Epithelial cell of prostate (primary cell): ENCODE results near the gene MAPK9.
"Not testable (repeated sequence)": the region's sequence is repeated elsewhere in the genome, so short reads cannot be mapped to it uniquely, and the experiment has no call there.

ENCODE experiments used
- DNase-seq: peaks from one replicate; pipeline ENCODE4 v3.0.0-alpha.2; 2011; ENCODE audit warnings: low read depth, low spot score
- H3K27ac ChIP-seq: fragments of 450-650 bp; 2 replicates; pipeline ENCODE4 v1.5.1; 2017; ENCODE audit warnings: mild to moderate bottlenecking

The MAPK9 gene

DNA sequence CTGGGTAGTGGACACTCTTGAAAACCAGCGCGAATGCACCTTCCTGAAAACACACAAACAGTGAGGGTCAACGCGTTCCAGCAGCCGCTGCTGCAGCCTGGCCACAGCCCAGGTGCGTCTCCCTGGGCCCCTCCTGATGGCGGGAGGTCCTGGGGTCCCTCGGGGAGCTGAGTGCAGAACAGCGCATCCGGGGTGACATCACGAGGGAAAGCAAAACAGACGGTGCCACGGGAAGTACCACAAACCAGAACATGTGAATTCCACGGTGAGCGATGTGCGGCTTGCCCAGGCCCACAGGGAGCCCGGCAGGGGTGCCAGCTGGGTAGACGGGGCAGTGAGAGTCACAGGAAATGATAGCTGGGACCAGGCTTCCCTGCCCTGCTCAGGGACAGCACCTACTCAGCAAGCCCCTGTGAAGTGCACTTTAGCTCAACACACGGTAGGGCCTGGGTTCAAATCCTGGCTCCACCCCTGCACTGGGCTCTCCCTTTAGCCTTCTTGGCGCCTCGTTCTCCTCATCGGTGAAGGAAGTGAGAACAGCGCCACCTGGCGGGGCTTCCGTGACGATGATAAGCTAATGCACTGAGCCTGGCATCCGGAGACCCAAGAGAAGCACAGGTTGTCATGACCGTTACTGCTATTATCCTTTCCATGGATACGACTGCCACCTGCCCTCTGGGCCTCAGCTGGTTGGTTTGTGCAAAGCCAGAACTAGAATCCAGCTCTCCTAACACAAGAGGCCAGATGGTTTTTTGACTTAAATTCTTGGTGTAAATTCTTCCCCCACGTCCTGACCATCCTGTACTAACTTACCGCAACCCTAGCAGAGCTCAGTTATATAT is 36.6 kb upstream of the MAPK9 start:
- DNase-seq, result no peak
- H3K27ac ChIP-seq, result no peak overlapping the region

DNA sequence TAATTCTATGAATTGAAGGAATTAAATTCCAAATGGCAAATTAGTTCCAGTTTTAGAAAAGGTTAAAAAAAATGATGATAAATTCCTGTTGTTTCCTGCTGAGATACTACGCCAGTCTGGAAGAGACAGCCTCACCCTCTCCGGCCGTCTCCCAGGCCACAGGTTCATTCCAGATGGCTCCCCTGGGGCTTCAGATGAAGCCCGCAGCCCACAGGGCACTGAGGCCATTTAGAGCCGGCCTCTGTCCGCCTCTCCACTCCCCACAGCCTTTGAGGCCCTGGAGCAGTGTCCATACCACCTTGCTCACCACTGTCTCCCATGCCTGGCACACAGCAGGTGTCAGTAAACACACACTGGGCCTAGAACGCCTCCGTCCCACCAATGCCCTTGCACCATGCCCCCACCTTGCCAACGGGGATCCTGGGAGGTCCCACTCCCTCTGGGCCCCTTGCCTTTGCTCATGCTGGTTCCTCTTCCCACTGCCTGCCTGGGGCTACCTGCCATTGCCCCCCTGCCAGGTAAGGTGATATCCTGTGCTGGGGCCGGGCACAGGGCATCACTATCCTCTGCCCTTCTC is 35.2 kb upstream of the MAPK9 start:
- DNase-seq, result no peak
- H3K27ac ChIP-seq, result no peak overlapping the region

DNA sequence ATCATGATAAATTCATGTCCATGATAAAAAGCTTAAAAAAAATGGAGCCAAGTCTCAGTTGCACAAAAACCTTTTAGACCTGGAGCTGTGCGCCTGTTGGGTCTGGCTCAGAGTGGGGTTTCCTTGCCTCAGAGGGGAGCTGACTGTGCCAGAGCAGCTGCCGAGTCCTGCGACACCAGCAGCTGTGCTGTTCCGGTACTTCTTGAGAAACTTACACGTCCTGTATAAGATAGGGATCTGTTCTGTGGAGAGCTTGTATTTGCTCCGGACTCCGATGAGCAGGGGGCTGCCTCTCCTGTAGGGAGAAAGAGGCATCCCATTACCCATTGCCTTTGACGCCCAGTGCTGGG is 32.7 kb upstream of the MAPK9 start:
- no peak for DNase-seq
- H3K27ac ChIP-seq, result no peak overlapping the region

DNA sequence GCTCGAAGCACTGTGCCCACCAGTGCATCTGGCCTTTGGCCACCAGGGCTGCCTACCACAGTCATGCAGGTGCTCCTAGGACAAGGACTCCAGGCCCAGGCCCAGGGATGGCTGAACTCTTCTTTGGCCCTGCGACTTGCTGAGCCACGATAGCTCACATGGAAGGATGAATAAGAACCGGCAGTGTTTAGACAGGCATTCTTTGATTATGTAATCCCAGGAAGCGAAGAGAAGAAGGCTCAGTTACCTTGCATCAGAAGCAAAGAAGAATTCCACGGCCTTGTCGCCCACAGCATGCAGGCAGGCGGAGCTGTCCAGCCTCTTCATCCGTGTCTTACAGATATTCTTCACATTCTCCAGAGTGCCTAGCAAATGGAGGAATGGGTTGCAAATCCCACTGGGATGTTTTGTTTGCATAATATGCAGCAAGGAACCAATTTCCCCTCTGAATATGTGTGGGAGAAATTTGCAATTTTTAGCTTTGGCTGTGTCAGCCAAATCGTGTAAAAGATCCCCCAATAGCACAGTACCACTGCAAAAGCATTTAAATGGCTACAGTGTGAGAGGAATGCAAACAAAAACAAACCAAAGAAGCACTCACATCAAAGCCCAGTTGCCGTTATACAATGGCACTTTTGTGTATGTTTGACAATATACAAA is 32.2 kb upstream of the MAPK9 start:
- peak; percentile 16 for DNase-seq
- H3K27ac ChIP-seq, result no peak overlapping the region

DNA sequence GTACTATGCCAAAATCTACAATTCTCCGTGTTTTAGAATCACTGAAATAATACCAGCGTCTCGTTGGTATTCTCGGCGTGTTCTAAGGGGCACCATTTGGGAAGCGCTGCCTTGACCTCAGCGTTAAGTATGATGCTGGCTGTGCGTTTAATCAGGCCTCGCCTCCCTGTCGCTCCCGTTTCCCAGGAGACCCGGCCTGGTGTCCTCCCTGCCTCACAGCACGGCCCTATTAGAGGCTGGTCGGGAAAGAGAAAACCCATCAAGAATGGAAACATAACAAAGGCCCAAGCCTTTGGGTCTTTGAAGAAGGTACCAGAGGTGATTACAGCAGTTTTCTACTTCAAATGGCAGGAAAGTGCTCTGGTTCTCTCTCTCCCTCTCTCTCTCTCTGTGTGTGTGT is 31.3 kb upstream of the MAPK9 start:
- no peak overlapping the region for H3K27ac ChIP-seq
- DNase-seq, result no peak

DNA sequence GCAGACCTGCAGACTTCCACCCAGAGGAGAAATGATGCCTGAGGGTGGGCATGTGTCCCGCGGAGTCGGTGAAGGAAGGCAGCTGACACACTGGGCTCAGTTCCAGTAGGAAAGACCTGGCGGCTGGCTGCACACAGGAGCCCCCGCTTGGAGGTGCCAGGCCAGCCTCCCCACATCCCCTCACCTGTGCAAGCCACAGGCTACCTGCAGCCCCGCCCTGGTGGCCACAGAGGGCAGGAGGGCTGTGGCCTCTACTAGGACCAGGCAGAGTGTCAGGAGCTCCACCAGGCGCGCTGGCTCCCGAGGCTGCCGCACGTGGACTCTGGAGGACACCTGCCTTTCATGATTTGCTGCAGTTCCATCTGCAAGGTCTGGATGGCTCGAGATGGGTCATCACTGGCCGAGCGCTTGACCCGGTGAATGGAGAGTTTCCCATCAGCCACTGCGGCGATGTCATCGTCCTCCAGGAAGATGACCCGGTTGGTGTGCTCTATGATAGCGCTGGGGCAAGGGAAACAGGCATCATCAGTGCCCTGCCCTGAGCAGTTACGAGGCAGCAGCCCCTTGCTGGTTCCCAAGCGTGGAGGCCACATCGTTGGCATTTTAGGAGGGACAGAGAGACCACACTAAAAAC is 26.7 kb upstream of the MAPK9 start:
- H3K27ac ChIP-seq, result no peak overlapping the region
- DNase-seq, result no peak

DNA sequence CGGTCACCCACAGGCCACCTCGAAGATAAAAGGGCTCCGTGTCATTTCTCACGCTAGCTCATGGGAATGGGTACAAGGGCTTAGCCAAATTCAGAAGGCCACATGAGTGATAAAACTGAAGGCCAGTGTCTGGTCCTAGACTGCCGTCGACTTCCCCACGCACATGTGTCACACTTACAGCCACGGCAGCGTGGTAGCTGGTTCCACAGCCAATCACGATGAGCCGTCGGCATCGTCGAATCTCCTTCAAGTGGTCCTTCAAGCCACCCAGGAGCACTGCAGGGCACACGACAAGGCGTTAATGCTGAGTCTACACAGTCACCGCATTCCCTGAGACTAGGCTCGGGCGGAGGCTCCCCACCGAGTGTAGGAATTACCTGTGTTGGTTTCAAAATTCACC is 24.7 kb upstream of the MAPK9 start:
- H3K27ac ChIP-seq, result no peak overlapping the region
- no peak for DNase-seq

DNA sequence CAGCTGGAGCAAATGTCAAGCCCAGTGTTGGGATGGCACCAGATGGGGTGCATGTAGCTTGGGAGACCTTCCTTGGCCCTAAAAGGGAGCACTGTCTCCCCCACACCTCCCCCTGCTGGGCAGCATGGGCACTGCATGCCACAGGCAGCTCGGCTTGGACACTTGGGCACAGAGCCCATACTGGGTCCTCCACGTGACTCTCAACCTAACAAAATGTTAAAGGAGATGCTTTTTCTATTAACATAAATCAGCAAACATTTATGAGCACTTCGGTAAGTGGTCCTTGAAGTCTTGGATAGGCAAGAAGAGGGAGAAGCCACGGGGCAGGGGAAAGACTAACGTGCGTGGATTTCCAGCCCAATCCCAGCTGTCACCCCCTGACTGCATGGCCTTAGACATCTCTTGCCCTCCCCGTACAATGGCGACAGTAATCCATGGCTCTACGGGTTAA is 23.9 kb upstream of the MAPK9 start:
- no peak for DNase-seq
- no peak overlapping the region for H3K27ac ChIP-seq

DNA sequence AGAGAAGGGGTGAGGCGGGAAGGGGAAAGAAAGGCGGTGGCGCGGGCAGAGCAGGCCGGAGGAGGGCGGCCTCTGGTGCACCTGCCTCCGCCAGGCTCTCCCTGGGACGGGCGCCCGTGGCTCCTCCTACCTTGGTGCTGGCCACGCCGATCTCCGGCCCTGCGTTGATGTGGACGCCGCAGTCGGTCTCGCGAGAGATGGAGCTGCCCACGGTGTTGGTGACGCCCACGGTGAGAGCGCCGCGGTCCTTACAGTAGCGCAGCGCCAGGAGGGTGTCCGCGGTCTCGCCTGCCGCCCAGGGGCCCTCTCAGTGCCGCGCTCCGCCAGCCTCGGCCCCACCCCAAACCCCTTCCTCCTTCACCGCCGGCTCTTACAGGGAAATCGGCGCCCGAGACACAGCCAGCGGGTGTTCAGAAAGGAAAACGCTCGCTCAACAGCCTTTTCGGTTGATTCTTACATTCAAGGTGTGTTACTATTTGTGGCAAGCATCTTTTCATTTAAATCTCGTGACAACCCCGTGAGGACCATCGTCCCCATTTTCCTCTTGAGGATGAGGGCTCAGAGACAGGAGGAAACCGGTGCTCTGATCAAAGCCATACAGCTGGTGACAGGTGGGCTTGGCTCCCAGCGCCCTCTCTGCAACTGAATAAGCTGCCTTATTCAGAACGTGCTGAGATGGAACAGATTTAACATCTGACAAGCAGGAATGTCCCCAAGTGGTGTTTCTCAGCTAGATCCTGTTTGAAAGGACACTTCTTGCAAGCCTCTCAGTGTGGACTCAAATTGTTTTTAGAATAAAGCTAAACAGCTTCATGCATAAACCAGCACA is 22.0 kb upstream of the MAPK9 start:
- DNase-seq, result no peak
- no peak overlapping the region for H3K27ac ChIP-seq

DNA sequence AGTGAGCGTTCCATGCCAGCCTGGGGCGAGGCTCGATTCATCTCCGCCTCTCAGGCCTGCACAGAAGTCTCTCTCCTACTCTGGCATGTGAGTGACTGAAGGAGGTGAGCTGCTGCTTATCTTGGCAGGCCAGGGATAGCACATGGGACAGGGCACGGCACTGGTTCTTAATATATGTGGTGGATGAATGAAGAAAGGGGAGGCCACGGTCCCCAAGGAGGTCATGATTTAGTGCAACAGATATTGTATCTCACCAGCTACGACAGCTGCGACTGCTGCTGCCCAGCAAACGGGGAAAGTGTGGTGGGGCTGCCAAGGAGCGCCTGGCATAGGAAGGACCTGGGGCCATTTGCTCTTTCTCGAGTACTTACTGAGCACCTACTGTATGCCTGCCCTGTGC is 19.3 kb upstream of the MAPK9 start:
- H3K27ac ChIP-seq, result no peak overlapping the region
- DNase-seq, result no peak

DNA sequence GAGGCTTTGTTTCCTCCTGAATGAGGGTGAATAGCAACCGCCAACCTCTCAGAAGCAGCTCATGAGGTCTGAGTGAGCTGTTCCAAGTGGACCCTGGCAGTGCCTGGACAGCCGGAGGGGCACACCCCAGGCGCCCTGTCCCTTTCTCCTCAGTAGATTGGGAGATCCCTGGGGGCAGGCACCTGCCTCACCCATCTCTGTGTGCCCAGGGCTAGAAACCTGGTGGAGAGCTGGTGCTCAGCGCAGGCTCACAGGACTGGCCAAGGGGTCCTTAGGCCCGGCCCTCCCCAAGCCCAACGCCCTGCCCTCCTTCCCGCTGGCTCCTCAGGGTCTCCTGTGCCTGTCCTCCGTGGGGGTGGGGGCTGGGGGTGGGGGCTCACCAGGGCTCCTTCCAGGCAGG is 14.9 kb upstream of the MAPK9 start:
- H3K27ac ChIP-seq, result no peak overlapping the region
- no peak for DNase-seq

DNA sequence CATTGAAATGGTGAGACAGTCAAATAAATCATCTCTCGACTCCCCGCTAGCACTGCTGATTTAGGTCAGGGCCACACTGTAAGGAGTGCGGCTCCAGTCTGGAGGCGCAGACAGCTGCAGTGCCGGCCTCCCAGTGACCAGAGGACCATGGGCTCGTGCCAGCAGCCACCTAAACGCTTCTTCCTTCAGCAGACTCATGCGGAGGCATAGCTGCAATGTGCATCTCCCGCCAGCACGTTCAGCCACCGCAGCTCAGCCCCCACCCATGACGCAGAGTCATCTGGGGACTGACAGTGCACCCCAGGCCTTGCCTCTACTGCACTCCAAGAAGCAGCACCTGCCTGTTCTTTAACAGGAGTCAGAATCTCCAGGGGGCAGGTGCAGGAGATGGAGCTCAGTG is 13.6 kb upstream of the MAPK9 start:
- H3K27ac ChIP-seq, result no peak overlapping the region
- no peak for DNase-seq

DNA sequence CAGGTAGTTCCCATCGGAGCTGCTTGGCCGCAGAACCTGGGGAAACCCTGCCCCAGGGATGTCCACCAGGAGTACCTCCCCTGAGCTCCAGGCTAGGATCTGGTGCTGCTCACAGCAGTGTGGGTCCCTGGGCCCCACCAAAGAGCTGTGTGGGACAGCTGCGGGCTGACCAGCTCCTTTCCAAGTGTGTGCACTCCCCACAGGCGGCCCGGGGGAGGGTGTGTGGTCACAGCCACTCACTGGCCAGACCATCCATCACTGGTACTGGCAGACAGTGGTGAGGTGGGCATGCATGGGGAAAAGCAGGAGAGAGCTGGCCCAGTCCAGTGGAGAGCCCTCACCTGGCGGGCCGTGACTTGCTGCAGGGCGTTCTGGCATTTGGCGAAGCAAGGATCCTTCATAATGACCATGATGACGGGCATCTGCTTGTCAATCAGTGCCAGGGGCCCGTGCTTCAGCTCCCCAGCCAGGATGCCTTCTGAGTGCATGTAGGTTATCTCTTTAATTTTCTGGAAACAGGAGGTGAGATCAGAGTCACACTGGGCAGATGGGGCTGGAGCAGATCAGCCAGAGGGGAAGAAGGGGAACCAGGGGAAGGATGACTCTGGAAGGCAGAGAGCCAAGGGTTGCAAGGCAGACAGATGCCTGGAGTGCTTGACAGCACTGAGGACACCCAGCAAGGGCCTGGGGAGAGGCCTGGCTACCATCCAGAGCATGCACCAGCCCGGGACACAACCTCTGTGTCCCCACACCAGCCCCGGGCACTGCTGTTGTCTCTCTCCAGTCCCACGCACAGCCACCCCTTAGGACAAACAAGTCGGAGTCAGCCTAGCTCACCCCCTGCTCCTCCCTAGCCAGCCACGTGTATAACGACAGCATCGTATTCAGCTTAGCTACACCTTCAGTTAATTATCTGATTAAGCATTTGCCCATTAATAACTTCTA is 12.8 kb upstream of the MAPK9 start:
- no peak for DNase-seq
- H3K27ac ChIP-seq, result no peak overlapping the region

DNA sequence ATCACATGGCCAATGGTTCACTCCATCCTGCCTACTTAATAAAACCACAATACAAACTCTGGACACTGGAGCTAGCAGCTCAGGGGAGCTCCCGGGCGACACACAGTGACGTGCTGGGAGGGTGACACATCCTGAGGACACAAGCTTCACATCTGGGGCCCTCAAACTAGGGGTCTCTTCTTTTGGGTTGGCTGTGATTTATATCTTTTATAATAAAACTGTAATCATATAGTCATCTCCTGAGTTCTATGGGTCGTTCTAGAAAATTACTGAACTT is 12.1 kb upstream of the MAPK9 start:
- H3K27ac ChIP-seq, result no peak overlapping the region
- no peak for DNase-seq

DNA sequence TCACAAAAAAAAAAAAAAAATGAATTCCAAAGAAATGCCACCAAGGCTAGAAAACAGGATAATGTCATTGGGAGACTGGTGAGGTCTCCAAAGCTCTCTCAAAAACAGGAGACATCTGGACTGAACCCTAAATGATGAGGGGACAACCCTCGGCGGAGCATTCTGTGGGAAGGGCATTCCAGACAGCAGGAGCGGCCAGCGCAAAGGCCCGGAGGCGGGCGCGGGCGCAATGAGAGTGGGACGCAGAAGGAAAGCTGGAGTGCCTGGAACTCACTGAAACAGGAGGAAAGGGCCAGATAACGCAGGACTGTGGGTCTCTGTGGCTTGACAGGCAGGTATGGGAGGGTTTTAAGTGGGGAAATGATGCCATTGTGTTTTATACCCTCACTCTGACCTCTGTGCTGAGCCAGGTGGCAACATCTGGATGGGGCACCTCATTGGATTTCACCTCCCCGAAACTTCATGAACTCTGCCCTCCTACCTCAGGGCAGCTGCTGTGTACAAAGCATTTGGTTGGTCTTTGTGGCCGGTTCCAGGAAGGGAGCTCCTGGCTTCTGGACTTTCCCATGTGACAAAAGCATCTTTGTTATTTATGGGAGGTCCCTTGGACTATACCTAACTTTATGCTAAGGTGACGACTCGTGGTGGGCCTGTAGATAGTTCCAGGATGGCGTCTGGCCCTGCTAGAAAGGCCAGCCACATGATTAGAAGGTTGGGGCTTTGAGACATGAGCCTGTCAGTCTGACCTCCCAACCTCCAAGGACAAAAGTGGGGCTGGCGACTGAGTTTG is 11.5 kb upstream of the MAPK9 start:
- no peak overlapping the region for H3K27ac ChIP-seq
- no peak for DNase-seq

DNA sequence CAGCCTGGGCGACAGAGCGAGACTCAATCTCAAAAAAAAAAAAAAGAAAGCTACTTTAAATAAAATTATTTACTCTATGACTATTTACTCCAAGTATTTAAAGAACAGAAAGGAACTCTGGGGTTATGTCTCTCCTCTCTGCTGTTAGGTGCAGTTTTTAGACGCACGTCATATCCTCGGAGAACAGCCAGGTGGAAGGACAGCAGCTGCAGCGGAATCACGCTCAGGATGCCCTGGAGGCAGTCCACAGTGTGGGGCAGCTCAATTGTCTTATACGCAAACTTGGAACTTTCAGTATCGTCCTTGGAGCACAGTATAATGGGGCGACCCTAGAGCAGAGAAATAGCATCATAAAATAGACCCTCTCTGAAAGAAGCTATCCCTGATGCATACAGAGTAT is 10.4 kb upstream of the MAPK9 start:
- H3K27ac ChIP-seq, result no peak overlapping the region
- DNase-seq, result no peak

DNA sequence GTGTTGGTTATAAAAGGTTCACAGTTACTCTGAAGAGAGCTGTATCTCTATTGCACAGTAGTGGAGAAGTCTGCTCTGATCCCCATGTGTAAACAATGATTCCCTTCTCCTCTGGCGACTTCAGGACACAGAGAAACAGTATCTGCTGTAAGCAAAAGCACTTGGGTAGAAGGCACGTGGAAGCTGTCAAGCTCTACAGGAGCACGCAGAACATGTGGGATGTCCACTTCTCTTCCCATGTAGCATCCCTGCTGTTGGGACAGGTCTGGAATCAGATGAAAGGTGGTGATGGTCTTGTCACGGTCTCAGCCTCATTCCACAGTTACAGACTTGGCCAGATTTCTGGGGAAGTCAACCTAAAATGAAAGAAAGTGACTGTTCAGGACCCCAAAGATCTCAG is 9.4 kb upstream of the MAPK9 start:
- DNase-seq, result no peak
- no peak overlapping the region for H3K27ac ChIP-seq

DNA sequence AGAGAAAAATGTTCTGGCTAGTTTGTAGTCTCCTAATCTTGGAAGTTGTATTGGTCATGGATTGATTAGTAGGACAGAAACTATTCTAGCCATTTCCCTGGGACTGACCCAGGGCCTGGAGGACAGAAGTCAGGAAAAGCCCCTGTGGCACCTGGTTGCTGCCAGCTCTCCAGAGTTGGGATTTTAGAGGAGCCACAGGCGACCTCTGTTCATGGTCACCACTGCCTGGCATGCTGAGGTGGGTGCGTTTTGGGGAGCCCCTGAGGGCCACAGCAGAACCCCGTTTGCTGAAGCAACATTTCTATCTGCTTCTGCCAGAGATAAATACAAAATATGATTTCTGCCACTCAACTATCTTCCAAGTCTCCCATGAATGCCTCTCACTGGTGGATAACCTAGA is 7.6 kb upstream of the MAPK9 start:
- H3K27ac ChIP-seq, result no peak overlapping the region
- DNase-seq, result no peak

DNA sequence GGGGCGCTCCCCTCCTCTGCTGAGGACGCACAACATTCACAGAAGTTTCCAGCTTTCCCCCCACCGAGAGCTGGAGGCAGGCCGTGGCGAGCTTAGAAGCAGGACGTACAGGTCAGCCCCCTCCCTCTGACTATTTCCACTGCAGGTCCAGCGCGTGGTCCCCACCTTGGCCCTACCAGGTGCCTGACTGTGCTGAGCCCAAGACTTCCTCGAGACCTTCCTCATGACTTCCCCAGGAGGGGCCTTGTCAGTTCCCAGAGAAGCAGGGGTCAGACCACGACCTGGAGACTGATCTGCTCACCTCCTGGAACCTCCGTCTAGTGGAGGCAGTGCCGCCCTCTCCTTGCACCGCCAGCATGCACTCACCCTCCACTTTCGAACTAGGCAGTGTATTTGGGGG is 7.1 kb upstream of the MAPK9 start:
- DNase-seq, H3K27ac ChIP-seq: not testable (repeated sequence)
